ENCODE measurements around the gene ATP11A. TPM values are rescaled to one million over a fixed set of nuclear protein-coding genes. Genes with fewer than 3 reads are reported as not detected.

The ATP11A gene
- total and polyA plus RNA-seq, 11 donors: 20.5 to 146 (median 91.2) TPM

DNA sequence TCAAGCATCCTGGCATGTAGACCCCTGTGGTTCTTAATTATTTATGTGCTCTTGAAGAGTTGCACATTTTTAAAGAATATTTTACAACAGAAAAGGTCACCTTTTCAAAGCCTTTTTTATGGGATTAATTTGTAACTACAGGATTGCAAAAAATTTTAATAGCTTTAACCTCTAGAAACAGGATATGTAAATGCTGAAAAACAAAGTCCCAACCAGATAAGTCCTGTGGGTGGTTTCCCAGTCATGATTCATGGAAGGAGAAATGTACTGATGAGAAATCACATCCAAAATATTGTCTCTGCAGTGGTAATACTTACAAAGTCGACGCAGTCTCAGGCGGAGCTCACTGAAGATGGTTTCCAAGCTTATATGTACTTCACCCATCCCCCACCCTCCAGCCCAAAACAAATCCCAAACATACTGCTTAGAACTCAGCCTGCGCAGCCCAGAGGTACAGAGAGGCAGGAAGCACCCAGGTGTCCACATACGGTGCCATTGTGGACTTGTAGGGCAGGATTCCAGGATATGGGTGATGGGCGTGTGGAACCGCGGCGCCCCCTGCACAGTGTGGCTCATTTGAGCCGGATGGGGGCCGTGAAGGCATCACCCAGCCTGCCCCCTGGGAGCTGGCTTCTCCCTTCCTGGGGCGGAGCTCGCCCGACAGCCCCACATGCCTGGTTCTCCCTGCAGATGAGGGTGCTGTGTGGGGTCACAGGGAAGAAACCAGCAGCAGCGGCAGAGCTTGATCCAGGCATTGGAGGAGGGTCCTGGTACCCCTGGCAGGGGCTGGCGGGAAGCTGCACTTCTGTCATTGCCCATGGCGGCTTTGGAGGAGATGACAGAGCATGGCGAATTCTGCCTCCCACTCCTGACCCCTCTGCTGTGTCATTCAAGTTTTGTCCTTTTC lies 101.2 kb downstream of the ATP11A start:
- Histone ChIP-seq H3K9me3 (no peaks in the 10 kb centered on the region), H3K27ac (no peak overlapping the region), H3K4me3 (no peak overlapping the region), H3K36me3 (peaks cover 0 to 21% (median 7%) of the 10 kb centered on the region in 9 donors), H3K27me3 (no peaks in the 10 kb centered on the region), H3K4me1 (peaks cover 0 to 28% (median 8%) of the 10 kb centered on the region in 12 donors)
- no peak for DNase-seq
- TF ChIP-seq POLR2A (IDR thresholded peaks at IDR 0.05): no peak
- TF ChIP-seq, protein P1, sequence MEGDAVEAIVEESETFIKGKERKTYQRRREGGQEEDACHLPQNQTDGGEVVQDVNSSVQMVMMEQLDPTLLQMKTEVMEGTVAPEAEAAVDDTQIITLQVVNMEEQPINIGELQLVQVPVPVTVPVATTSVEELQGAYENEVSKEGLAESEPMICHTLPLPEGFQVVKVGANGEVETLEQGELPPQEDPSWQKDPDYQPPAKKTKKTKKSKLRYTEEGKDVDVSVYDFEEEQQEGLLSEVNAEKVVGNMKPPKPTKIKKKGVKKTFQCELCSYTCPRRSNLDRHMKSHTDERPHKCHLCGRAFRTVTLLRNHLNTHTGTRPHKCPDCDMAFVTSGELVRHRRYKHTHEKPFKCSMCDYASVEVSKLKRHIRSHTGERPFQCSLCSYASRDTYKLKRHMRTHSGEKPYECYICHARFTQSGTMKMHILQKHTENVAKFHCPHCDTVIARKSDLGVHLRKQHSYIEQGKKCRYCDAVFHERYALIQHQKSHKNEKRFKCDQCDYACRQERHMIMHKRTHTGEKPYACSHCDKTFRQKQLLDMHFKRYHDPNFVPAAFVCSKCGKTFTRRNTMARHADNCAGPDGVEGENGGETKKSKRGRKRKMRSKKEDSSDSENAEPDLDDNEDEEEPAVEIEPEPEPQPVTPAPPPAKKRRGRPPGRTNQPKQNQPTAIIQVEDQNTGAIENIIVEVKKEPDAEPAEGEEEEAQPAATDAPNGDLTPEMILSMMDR (IDR thresholded peaks at IDR 0.05): no peak
- 93 to 96% (median 95%) methylated on average over 17 to 18 of the region's 18 CpGs for WGBS, 4 donors
- intact Hi-C loops (cut with DNase I): no loop called here
- ATAC-seq: peak in 1 of 4 donors; percentile 23

DNA sequence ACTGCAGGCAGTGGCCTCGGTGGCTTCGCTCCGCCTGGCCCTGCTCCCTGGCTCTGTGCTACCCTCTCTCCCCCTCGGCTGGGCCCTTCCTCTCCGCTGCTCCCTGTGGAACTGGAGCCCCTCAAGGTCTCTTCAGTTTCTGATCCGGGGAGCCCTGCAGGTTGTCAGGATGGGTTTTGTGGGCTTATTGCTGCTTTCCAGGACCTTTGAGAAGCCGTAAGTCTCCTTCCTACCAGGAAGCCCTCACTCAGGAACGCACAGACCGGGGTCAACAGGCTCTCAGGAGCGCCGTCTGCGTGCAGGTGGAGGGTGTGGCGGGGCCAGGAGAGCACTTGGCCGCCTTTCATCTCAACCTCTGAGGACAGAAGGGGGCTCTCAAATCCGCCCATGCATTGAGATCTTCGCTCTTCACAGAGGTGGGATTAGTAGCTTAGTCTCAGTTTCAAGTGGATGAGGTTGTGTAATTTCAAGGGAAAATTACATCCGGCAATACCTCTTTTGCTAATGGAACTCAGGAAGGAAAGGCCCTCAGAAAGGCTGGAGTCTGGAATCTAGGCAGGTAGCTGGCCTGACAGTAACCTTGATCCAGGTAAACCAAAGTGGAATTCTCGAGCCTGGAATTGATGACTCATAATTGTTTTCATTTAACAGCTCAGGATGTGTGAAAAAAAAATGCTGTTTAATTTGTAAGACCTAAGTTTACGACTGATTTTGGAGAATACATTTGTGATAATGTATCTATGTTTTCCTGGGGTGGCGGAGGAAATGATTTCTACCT lies 102.0 kb downstream of the ATP11A start:
- peak in 1 of 4 donors; percentile 30 for ATAC-seq
- Histone ChIP-seq H3K36me3 (peaks cover 0 to 17% (median 7%) of the 10 kb centered on the region in 9 donors), H3K27ac (no peak overlapping the region), H3K27me3 (no peaks in the 10 kb centered on the region), H3K4me3 (no peak overlapping the region), H3K9me3 (no peaks in the 10 kb centered on the region), H3K4me1 (peaks cover 0 to 32% (median 10%) of the 10 kb centered on the region in 12 donors)
- intact Hi-C loops (cut with DNase I): no loop called here
- DNase-seq: no peak
- TF ChIP-seq POLR2A (IDR thresholded peaks at IDR 0.05): no peak
- TF ChIP-seq, protein P1 (IDR thresholded peaks at IDR 0.05): no peak
- WGBS, 4 donors: 85 to 89% (median 87%) methylated on average over 20 of the region's 20 CpGs

DNA sequence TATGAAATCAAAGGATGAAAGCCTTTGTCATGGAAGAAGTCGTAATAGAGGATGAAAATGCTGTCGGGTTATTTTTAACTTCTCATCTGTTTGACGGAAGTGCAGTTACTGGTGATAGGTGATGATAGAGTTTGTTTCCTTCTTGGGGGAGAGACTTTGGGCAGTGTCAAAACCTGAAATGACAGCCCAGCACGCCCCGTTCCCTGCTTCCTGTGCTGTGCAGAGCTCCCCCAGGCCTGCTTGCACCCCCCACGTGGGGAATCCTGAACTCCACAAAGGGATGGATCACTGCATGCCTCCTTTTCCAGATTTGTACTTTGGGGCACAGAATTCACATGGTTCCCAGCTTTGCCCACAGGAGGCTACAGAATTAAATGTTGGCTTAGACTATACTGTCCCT lies 102.7 kb downstream of the ATP11A start:
- intact Hi-C loops (cut with DNase I): no loop called here
- ATAC-seq (peak in 2 of 4 donors; percentile 46 to 68), DNase-seq (no peak)
- H3K4me1 ChIP-seq: peaks cover 0 to 32% (median 10%) of the 10 kb centered on the region in 12 donors
- peaks cover 0 to 17% (median 7%) of the 10 kb centered on the region in 9 donors for H3K36me3 ChIP-seq
- no peak overlapping the region for H3K4me3 ChIP-seq
- H3K27ac ChIP-seq: no peak overlapping the region
- no peaks in the 10 kb centered on the region for H3K9me3 ChIP-seq
- 29 to 39% (median 30%) methylated on average over 6 of the region's 6 CpGs for WGBS, 4 donors
- no peaks in the 10 kb centered on the region for H3K27me3 ChIP-seq
- TF ChIP-seq, protein P1 (IDR thresholded peaks at IDR 0.05): no peak
- no peak for TF ChIP-seq POLR2A (IDR thresholded peaks at IDR 0.05)
